HG02623 (cell line): Measurements from ENCODE around the gene AHNAK.
"Not testable (repeated sequence)": the region's sequence is repeated elsewhere in the genome, so short reads cannot be mapped to it uniquely, and the experiment has no call there.

Source experiments
- ATAC-seq: cut with Tn5 transposase; IDR thresholded peaks from one replicate; pipeline ENCODE4 v1.9.1; 2021; ENCODE audit warnings: moderate library complexity; ENCODE audit not compliant: unreplicated experiment

AHNAK gene

DNA sequence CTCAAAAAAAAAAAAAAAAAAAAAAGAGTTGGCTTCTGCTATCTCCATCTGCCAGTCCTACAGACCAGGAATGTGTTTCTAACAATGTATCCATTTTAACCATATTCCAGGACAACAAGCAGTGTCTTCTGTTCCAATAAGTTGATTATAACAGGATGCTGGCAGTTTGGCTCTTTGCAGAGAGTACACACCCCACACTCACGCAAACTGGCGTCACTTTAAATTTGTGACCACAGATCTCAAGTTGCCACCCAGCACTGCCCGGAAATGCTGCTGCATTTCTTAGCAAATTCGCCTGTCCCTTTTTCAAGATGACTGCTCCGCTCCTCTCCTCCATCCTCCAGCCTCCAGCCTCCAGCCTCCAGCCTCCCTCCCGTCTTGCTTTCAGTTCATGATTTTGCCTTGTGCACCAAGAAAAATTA lies 83.5 kb downstream of the AHNAK start:
- ATAC-seq = no peak

DNA sequence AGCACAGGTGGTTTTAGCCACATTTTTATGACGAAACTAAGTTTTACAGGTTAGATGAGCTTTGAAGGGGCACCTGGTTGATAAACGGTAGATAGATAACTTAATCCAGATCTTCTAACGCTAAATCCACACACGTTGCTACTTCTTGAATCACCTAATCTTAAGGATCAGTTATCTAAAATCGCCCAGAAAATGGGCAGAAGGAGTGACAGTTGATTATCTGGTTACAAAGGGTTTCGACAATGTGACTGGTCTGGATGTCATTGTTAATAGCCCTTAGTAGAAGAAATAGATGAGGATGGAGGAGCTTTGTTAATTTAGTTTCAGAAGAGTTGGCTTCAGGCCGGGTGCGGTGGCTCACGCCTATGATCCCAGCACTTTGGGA lies 84.1 kb downstream of the AHNAK start:
- ATAC-seq = no peak

DNA sequence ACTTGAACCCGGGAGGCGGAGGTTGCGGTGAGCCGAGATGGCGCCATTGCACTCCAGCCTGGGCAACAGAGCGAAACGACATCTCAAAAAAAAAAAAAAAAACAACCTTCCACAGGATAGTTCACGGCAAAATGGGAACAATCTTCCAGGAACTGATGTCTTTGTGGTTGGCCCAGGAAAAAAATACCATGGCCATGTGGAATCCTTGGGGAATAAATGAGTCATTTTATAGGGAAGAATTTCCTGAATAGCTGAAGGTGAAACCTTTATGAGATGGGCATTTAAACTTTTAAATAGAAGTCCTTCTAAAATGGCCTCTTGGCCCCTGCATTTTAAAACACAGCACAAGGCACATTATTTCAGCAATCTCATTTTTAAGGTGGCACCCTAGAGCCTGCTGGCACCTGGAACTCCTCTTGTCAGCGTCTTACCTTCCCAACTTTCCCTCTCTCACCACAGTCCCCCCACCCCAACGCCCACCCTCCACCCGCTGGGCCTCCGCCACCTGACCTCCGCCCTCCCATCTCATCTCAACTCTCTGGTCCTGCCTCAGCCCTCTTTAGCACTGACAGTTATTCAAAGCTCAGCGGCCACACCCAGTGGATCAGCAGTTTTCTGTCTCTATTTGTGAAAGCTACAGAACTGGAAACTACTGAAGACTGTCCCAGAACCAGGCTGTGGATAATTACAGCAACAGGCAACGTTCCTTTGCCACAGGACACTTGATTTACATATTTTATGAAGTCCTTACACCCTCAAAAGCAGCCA lies 84.7 kb downstream of the AHNAK start:
- ATAC-seq = no peak

GRCh38 chr11:62459080-62459479 lies 87.5 kb downstream of the AHNAK start:
- ATAC-seq = no peak

- no peak for ATAC-seq
Observed at GRCh38 chr11:62458212-62459002, 88.2 kb downstream of the AHNAK start.

- no peak for ATAC-seq
Observed at GRCh38 chr11:62457478-62457877, 89.1 kb downstream of the AHNAK start.

DNA sequence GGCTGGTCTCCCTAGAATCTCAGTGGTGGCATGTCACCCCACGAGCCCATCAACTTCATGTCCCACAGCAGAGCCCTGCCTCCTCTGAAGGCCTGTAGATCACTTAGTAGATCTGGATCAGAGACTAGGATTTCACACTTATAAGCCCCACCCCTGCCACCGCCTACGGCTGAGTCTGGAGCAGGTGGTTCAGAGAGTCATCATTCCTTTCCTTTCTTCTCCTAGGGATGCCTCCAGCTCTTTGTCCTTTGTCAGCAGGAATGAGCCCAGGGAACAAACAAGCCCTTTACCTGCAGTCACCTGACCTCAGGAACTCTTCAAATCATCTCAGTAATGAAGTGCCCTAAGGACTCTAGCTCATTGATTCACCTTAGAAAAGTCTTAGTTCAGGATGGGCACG lies 90.0 kb downstream of the AHNAK start:
- ATAC-seq = no peak

GRCh38 chr11:62452839-62453468 lies 93.7 kb downstream of the AHNAK start:
- no peak for ATAC-seq

DNA sequence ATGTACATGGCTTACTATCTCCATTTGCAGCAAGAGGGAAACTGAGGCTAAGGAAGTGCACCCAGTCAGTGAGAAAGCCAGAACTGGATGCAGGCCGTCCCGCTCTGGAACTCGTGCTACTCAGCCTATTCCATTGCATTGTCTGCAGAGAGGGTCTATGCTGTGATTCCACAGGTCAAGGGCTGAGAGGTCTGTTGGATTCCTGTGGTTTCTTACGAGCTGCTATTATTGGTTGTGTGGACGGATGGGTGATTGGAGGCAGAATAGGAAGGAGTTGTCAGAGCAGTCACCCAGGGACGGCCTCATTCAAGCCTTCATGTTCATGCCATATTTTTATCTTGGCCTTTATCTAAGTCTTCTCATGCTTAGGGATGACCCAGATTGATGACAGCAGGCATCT lies 94.3 kb downstream of the AHNAK start:
- no peak for ATAC-seq

DNA sequence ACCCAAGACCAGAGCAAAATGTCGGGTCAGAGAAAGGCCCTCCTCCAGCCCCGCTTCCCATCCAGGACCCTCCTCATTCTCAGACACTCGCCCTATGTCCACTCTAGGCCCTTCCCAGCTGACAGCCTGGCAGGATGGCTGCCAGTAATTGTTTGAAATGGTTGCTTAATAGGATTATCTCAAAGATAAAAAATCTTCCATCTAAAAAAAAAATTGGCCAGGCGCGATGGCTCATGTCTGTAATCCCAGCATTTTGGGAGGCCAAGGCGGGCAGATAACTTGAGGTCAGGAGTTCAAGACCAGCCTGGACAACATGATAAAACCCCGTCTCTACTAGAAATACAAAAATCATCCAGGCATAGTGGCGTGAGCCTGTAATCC lies 95.4 kb downstream of the AHNAK start:
- no peak for ATAC-seq

DNA sequence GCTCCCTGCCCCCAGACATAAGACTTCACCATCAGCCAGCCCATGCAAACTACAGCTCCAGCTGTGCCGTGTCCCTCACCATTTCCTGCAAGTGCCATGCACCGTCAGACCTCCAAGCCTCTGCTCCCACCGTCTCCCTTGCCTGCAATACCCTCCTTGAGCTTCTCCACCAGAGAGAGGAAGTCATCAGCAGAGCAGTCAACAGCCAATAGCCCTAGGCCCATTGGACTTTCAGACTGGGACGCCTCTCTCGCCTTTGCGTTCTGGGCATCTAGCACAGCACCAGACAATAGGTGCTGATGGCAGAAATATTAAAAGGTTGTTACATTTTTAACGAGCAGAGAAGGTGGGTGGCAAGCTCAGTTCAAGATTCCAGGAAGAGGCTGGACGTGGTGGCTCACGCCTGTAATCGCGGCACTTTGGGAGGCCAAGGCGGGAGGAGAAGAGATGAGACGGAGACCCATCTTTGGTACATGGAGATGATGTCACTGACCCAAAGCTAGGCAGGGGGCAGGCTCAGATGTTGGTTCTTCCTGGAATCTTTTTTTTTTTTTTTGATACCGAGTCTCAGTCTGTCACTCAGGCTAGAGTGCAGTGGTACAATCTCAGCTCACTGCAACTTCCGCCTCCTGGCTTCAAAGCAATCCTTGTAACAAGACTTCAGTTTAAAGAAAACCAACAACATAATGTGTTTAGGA lies 95.9 kb downstream of the AHNAK start:
- ATAC-seq = no peak

- not testable (repeated sequence) for ATAC-seq
Observed at GRCh38 chr11:62449912-62450311, 96.7 kb downstream of the AHNAK start.

DNA sequence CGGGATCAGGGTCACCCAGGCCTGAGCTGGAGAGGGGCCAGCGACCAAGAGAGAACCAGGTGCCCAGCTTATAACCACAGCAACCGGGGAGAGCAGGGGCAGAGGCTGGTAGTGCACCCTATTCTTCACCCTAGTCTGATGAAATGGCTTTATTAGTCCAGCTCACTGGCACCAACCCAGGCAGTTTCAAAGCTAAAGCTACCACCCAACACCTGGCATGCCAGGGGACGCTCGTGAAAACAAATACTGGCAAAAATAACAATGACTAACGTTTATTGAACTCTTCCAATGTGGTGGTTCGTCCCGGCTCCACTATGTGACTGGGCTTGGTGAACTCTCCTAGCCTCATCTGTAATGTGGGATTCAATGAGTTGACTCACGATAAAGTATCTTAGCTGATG lies 97.2 kb downstream of the AHNAK start:
- no peak for ATAC-seq

GRCh38 chr11:62446091-62446490 lies 100.5 kb downstream of the AHNAK start:
- ATAC-seq = no peak

GRCh38 chr11:62445314-62445740 lies 101.3 kb downstream of the AHNAK start:
- no peak for ATAC-seq

DNA sequence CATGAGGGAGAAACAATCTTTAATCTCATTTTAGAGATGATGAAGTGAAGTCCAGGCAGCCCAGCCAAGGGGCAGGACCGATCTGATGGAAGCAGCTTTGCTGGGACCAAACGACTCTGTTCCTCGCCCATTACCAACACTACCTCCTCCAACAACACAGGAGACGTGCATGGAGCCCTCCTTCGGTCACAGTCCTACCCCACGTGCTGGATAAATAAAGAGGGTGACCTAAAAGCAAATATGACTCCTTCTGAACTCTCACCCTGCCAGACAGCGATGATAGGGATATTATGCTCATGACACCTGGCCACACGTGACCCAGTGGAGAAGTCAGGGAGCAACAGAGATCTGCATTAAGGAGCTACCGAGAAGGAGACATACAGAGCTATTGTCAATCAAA lies 101.8 kb downstream of the AHNAK start:
- ATAC-seq = no peak

DNA sequence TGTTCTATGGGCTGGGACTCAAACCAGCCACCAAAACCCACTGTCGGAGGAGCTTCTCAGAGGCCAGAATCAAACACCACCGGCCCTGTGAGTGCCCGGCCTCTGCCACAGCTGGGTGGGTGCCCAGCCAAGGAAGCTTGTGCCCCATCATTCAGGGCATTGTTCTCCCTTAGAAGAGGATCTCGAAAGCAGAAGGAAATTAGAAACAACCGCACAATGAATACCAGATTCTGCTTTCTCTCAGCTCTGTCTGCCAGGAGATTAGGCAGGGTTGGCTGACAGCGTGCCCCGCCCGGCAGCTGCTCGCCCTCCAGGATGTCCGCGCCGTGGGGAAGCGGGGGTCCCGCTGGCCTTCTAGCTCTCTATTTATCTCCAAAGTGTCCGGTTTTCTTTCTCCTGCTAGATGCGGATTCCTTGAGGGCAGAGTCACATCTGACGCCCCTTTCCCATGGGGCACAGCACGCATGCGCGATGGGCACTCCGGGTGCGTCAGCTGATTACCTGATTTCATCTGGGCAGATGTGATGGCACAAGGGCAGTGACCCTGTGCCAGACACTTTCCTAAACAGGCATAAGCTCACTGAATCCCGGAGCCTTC lies 102.3 kb downstream of the AHNAK start:
- ATAC-seq = no peak

GRCh38 chr11:62443390-62444235 lies 103.0 kb downstream of the AHNAK start:
- no peak for ATAC-seq

- no peak for ATAC-seq
Observed at GRCh38 chr11:62439785-62440602, 106.6 kb downstream of the AHNAK start.
